WTC11 (cell line): Measurements from ENCODE around the gene SORT1. TPM values are rescaled to one million over a fixed set of nuclear protein-coding genes. Genes with fewer than 3 reads are reported as not detected.

Source experiments
- ATAC-seq: fragments of 200-7000 bp; cut with Tn5 transposase; 2 replicates; pipeline ENCODE4 v1.10.0; 2021; ENCODE audit warnings: mild to moderate bottlenecking, moderate library complexity
- CTCF ChIA-PET: fragments of 300-600 bp; sonication (Branson Sonifier 250); formaldehyde crosslinking; loops from one replicate; lab custom pipeline; 2021; ENCODE audit warnings: antibody characterized with exemption; lab: Charles Lee
- POLR2A ChIA-PET: fragments of 350-600 bp; sonication (Branson Sonifier 250); formaldehyde crosslinking; loops from one replicate; lab custom pipeline; 2021; ENCODE audit warnings: antibody characterized with exemption; lab: Charles Lee
- DNase-seq: peaks from one replicate; pipeline ENCODE4 v3.0.0; 2021; ENCODE audit warnings: low spot score
- H3K27ac Mint-ChIP-seq: 2 replicates; pipeline ENCODE4 v1.8.0; 2021; ENCODE audit warnings: mixed read lengths
- H3K27me3 Mint-ChIP-seq: 2 replicates; pipeline ENCODE4 v1.8.0; 2021; ENCODE audit warnings: low read depth, mild to moderate bottlenecking, moderate library complexity, mixed read lengths
- H3K36me3 Mint-ChIP-seq: 2 replicates; pipeline ENCODE4 v1.8.0; 2021; ENCODE audit warnings: mixed read lengths
- H3K4me1 Mint-ChIP-seq: 2 replicates; pipeline ENCODE4 v1.8.0; 2022; ENCODE audit warnings: mixed read lengths
- H3K4me3 Mint-ChIP-seq: 2 replicates; pipeline ENCODE4 v1.8.0; 2021; ENCODE audit warnings: mild to moderate bottlenecking, moderate library complexity, mixed read lengths
- H3K9me3 Mint-ChIP-seq: 2 replicates; pipeline ENCODE4 v1.8.0; 2021; ENCODE audit warnings: mixed read lengths
- CREM ChIP-seq: sonication (generic); formaldehyde crosslinking; IDR thresholded peaks from 2 replicates; pipeline ENCODE4 v1.8.1; 2022; ENCODE audit warnings: mild to moderate bottlenecking, missing genetic modification reagents, moderate library complexity
- ESRRA ChIP-seq: sonication (generic); formaldehyde crosslinking; IDR thresholded peaks from 2 replicates; pipeline ENCODE4 v1.8.1; 2022; ENCODE audit warnings: mild to moderate bottlenecking, missing genetic modification reagents, borderline replicate concordance
- FOXJ3 ChIP-seq: sonication (generic); formaldehyde crosslinking; IDR thresholded peaks from 2 replicates; pipeline ENCODE4 v1.9.0; 2021; ENCODE audit warnings: missing genetic modification reagents, mild to moderate bottlenecking, borderline replicate concordance
- FOXK1 ChIP-seq: sonication (generic); formaldehyde crosslinking; IDR thresholded peaks from 2 replicates; pipeline ENCODE4 v1.8.0; 2022; ENCODE audit warnings: mild to moderate bottlenecking, moderate library complexity, missing genetic modification reagents
- NR1H2 ChIP-seq: sonication (generic); formaldehyde crosslinking; IDR thresholded peaks from 2 replicates; pipeline ENCODE4 v1.9.0; 2021; ENCODE audit warnings: mild to moderate bottlenecking, moderate library complexity, missing genetic modification reagents
- SMAD3 ChIP-seq: sonication (generic); formaldehyde crosslinking; IDR thresholded peaks from 2 replicates; pipeline ENCODE4 v1.8.0; 2022; ENCODE audit warnings: missing genetic modification reagents, mild to moderate bottlenecking, borderline replicate concordance
- SMAD4 ChIP-seq: sonication (generic); formaldehyde crosslinking; IDR thresholded peaks from 2 replicates; pipeline ENCODE4 v1.8.0; 2022; ENCODE audit warnings: mild to moderate bottlenecking, missing genetic modification reagents
- SP1 ChIP-seq: sonication (generic); formaldehyde crosslinking; conservative IDR thresholded peaks from 2 replicates; pipeline ENCODE4 v1.8.1; 2022; ENCODE audit warnings: missing genetic modification reagents
- TEAD1 ChIP-seq: sonication (generic); formaldehyde crosslinking; IDR thresholded peaks from 2 replicates; pipeline ENCODE4 v1.8.0; 2022; ENCODE audit warnings: mild to moderate bottlenecking, missing genetic modification reagents
- TEAD4 ChIP-seq: sonication (generic); formaldehyde crosslinking; IDR thresholded peaks from 2 replicates; pipeline ENCODE4 v1.8.0; 2022; ENCODE audit warnings: mild to moderate bottlenecking, missing genetic modification reagents
- TP53 ChIP-seq: sonication (generic); formaldehyde crosslinking; IDR thresholded peaks from 2 replicates; pipeline ENCODE4 v1.8.1; 2023; ENCODE audit warnings: mild to moderate bottlenecking, missing genetic modification reagents
- ZNF121 ChIP-seq: sonication (generic); formaldehyde crosslinking; IDR thresholded peaks from 2 replicates; pipeline ENCODE4 v1.8.0; 2023; ENCODE audit warnings: missing genetic modification reagents
- ZNF138 ChIP-seq: sonication (generic); formaldehyde crosslinking; conservative IDR thresholded peaks from 2 replicates; pipeline ENCODE4 v1.8.1; 2022; ENCODE audit warnings: mild to moderate bottlenecking, moderate library complexity, missing genetic modification reagents
- ZNF219 ChIP-seq: sonication (generic); formaldehyde crosslinking; IDR thresholded peaks from 2 replicates; pipeline ENCODE4 v1.8.0; 2023; ENCODE audit warnings: missing genetic modification reagents, mild to moderate bottlenecking, borderline replicate concordance
- ZNF263 ChIP-seq: sonication (generic); formaldehyde crosslinking; IDR thresholded peaks from 2 replicates; pipeline ENCODE4 v1.8.1; 2022; ENCODE audit warnings: low read depth, mild to moderate bottlenecking, moderate library complexity, missing genetic modification reagents
- ZNF396 ChIP-seq: fragments of 250-450 bp; sonication (Bioruptor Pico); IDR thresholded peaks from 2 replicates; pipeline ENCODE4 v1.8.0; 2021; ENCODE audit warnings: mild to moderate bottlenecking, moderate library complexity, borderline replicate concordance
- ZNF423 ChIP-seq: fragments of 250-450 bp; sonication (Bioruptor Pico); IDR thresholded peaks from 2 replicates; pipeline ENCODE4 v2.1.2; 2022; ENCODE audit warnings: mild to moderate bottlenecking, moderate library complexity
- total RNA-seq: library from RNA; stranded (reverse); gene quantifications from 3 replicates; pipeline ENCODE4 v1.2.3, GENCODE V29; 2021
- TF ChIP-seq, protein P1 (sequence below): sonication (generic); formaldehyde crosslinking; IDR thresholded peaks from 2 replicates; pipeline ENCODE4 v1.8.0; 2023; ENCODE audit warnings: missing genetic modification reagents, mild to moderate bottlenecking, borderline replicate concordance
- TF ChIP-seq, protein P2 (sequence below): sonication (generic); formaldehyde crosslinking; conservative IDR thresholded peaks from 2 replicates; pipeline ENCODE4 v1.8.1; 2022; ENCODE audit warnings: mild to moderate bottlenecking, missing genetic modification reagents
- TF ChIP-seq, protein P3 (sequence below): sonication (generic); formaldehyde crosslinking; IDR thresholded peaks from 2 replicates; pipeline ENCODE4 v1.8.0; 2023; ENCODE audit warnings: mild to moderate bottlenecking, missing genetic modification reagents
- TF ChIP-seq, protein P4 (sequence below): fragments of 250-450 bp; sonication (Bioruptor Pico); IDR thresholded peaks from 2 replicates; pipeline ENCODE4 v1.8.0; 2021; ENCODE audit warnings: mild to moderate bottlenecking
- TF ChIP-seq, protein P5 (sequence below): fragments of 200-600 bp; IDR thresholded peaks from 2 replicates; pipeline ENCODE4 v1.8.0; 2022; ENCODE audit warnings: antibody characterized with exemption
- TF ChIP-seq, protein P6 (sequence below): sonication (generic); formaldehyde crosslinking; IDR thresholded peaks from 2 replicates; pipeline ENCODE4 v1.8.0; 2022; ENCODE audit warnings: mild to moderate bottlenecking, missing genetic modification reagents
- TF ChIP-seq, protein P7 (sequence below): sonication (generic); formaldehyde crosslinking; IDR thresholded peaks from 2 replicates; pipeline ENCODE4 v1.8.1; 2023; ENCODE audit warnings: mild to moderate bottlenecking, missing genetic modification reagents
- TF ChIP-seq, protein P8 (sequence below): fragments of 250-450 bp; sonication (Bioruptor Pico); IDR thresholded peaks from 2 replicates; pipeline ENCODE4 v1.9.0; 2021; ENCODE audit warnings: mild to moderate bottlenecking

The SORT1 gene
- total RNA-seq, 1 experiment from 2014 or later = 55.9 TPM

DNA sequence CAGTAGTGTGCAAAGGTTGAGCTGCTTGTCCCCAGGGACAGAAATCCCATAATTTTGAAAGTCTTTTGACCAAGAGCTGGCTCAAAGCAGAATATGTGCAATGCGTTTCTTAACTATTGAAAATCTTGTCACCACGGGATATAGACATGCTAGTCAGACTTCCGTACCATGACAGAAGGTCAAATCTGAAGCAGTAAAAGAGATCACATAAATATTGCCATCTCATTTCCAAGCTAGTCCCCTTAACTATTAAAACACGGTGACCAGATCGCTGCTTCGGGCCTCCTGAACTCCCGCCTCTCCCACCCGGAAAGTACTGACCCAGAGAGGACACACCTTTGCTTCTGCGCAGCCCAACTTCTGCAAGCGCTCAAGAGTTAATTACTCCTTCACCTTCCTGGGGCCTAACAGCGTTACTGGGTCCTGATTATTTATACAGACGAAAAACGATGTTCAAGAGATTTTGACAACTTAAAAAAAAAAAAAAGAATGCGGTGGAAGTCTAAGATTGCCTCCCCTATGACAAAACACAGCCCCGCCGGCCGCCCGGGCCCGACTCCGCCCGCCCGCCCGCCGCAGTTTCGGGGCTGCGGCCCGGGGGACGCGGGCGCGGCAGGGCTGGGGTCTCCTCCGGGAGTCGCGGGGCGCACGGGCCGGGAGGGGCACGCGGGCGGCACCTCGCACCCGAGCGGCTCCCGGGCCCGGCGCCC lies 692 bp downstream of the SORT1 start (continued):
- TF ChIP-seq, protein P1, sequence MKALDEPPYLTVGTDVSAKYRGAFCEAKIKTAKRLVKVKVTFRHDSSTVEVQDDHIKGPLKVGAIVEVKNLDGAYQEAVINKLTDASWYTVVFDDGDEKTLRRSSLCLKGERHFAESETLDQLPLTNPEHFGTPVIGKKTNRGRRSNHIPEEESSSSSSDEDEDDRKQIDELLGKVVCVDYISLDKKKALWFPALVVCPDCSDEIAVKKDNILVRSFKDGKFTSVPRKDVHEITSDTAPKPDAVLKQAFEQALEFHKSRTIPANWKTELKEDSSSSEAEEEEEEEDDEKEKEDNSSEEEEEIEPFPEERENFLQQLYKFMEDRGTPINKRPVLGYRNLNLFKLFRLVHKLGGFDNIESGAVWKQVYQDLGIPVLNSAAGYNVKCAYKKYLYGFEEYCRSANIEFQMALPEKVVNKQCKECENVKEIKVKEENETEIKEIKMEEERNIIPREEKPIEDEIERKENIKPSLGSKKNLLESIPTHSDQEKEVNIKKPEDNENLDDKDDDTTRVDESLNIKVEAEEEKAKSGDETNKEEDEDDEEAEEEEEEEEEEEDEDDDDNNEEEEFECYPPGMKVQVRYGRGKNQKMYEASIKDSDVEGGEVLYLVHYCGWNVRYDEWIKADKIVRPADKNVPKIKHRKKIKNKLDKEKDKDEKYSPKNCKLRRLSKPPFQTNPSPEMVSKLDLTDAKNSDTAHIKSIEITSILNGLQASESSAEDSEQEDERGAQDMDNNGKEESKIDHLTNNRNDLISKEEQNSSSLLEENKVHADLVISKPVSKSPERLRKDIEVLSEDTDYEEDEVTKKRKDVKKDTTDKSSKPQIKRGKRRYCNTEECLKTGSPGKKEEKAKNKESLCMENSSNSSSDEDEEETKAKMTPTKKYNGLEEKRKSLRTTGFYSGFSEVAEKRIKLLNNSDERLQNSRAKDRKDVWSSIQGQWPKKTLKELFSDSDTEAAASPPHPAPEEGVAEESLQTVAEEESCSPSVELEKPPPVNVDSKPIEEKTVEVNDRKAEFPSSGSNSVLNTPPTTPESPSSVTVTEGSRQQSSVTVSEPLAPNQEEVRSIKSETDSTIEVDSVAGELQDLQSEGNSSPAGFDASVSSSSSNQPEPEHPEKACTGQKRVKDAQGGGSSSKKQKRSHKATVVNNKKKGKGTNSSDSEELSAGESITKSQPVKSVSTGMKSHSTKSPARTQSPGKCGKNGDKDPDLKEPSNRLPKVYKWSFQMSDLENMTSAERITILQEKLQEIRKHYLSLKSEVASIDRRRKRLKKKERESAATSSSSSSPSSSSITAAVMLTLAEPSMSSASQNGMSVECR (CRISPR knock-in tag) = no peak
- TF ChIP-seq ZNF121 (CRISPR knock-in tag) = no peak
- no peak for TF ChIP-seq SP1 (CRISPR knock-in tag)
- no peak for TF ChIP-seq FOXK1
- no peak for TF ChIP-seq ZNF263 (CRISPR knock-in tag)
- no peak for TF ChIP-seq TEAD1 (CRISPR knock-in tag)
- TF ChIP-seq, protein P2, sequence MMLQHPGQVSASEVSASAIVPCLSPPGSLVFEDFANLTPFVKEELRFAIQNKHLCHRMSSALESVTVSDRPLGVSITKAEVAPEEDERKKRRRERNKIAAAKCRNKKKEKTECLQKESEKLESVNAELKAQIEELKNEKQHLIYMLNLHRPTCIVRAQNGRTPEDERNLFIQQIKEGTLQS (CRISPR knock-in tag) = no peak
- no peak for TF ChIP-seq SMAD4 (CRISPR knock-in tag)
- TF ChIP-seq, protein P3, sequence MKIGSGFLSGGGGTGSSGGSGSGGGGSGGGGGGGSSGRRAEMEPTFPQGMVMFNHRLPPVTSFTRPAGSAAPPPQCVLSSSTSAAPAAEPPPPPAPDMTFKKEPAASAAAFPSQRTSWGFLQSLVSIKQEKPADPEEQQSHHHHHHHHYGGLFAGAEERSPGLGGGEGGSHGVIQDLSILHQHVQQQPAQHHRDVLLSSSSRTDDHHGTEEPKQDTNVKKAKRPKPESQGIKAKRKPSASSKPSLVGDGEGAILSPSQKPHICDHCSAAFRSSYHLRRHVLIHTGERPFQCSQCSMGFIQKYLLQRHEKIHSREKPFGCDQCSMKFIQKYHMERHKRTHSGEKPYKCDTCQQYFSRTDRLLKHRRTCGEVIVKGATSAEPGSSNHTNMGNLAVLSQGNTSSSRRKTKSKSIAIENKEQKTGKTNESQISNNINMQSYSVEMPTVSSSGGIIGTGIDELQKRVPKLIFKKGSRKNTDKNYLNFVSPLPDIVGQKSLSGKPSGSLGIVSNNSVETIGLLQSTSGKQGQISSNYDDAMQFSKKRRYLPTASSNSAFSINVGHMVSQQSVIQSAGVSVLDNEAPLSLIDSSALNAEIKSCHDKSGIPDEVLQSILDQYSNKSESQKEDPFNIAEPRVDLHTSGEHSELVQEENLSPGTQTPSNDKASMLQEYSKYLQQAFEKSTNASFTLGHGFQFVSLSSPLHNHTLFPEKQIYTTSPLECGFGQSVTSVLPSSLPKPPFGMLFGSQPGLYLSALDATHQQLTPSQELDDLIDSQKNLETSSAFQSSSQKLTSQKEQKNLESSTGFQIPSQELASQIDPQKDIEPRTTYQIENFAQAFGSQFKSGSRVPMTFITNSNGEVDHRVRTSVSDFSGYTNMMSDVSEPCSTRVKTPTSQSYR = no peak
- no peak for TF ChIP-seq ZNF423 (CRISPR knock-in tag)
- TF ChIP-seq, protein P4, sequence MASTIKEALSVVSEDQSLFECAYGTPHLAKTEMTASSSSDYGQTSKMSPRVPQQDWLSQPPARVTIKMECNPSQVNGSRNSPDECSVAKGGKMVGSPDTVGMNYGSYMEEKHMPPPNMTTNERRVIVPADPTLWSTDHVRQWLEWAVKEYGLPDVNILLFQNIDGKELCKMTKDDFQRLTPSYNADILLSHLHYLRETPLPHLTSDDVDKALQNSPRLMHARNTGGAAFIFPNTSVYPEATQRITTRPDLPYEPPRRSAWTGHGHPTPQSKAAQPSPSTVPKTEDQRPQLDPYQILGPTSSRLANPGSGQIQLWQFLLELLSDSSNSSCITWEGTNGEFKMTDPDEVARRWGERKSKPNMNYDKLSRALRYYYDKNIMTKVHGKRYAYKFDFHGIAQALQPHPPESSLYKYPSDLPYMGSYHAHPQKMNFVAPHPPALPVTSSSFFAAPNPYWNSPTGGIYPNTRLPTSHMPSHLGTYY (CRISPR knock-in tag) = no peak
- TF ChIP-seq ZNF396 (CRISPR knock-in tag) = no peak
- no peak for TF ChIP-seq ZNF219 (CRISPR knock-in tag)
- TF ChIP-seq, protein P5, sequence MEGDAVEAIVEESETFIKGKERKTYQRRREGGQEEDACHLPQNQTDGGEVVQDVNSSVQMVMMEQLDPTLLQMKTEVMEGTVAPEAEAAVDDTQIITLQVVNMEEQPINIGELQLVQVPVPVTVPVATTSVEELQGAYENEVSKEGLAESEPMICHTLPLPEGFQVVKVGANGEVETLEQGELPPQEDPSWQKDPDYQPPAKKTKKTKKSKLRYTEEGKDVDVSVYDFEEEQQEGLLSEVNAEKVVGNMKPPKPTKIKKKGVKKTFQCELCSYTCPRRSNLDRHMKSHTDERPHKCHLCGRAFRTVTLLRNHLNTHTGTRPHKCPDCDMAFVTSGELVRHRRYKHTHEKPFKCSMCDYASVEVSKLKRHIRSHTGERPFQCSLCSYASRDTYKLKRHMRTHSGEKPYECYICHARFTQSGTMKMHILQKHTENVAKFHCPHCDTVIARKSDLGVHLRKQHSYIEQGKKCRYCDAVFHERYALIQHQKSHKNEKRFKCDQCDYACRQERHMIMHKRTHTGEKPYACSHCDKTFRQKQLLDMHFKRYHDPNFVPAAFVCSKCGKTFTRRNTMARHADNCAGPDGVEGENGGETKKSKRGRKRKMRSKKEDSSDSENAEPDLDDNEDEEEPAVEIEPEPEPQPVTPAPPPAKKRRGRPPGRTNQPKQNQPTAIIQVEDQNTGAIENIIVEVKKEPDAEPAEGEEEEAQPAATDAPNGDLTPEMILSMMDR = no peak
- TF ChIP-seq ZNF138 = no peak

DNA sequence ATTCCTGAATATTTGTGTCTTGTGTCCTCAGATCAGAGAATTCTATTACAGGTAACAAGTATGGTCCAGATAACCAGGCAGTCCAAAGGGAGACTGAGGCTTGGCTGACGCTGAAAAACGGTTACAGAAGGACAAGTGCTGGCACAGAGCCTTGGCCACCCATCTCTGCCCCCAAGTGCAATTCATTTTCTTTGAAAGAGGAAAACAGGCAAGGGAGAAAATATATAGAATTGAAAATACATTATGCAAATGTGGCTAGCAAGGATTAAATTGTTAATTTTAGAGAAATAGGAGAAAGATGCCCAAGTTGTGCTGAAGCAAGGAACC lies 1.2 kb downstream of the SORT1 start:
- no peaks in the 10 kb centered on the region for H3K9me3 Mint-ChIP-seq
- ATAC-seq (no peak), DNase-seq (no peak)
- H3K27ac Mint-ChIP-seq = peak overlapping the region; percentile 50
- CTCF ChIA-PET = interaction anchor here (1.0 to 2.8 kb wide), 4 partner anchors 13 to 136 kb away, joined by 3 to 23 read pairs (median 4); no protein-coding TSS in a partner anchor
- peak overlapping the region; percentile 95 for H3K4me3 Mint-ChIP-seq
- H3K36me3 Mint-ChIP-seq = no peaks in the 10 kb centered on the region
- H3K27me3 Mint-ChIP-seq = no peaks in the 10 kb centered on the region
- POLR2A ChIA-PET = interaction anchor here (0.5 kb wide), 1 partner anchor 21 kb away, joined by 3 read pairs; no protein-coding TSS in a partner anchor
- peaks cover 54% of the 10 kb centered on the region for H3K4me1 Mint-ChIP-seq
- TF ChIP-seq NR1H2 (no peak), FOXJ3 (CRISPR knock-in tag) (no peak), ESRRA (CRISPR knock-in tag) (no peak), SP1 (CRISPR knock-in tag) (no peak), SMAD3 (CRISPR knock-in tag) (no peak), TP53 (no peak), CREM (no peak), TEAD4 (CRISPR knock-in tag) (no peak)
- TF ChIP-seq, protein P6, sequence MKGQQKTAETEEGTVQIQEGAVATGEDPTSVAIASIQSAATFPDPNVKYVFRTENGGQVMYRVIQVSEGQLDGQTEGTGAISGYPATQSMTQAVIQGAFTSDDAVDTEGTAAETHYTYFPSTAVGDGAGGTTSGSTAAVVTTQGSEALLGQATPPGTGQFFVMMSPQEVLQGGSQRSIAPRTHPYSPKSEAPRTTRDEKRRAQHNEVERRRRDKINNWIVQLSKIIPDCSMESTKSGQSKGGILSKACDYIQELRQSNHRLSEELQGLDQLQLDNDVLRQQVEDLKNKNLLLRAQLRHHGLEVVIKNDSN (CRISPR knock-in tag) = no peak
- TF ChIP-seq, protein P7, sequence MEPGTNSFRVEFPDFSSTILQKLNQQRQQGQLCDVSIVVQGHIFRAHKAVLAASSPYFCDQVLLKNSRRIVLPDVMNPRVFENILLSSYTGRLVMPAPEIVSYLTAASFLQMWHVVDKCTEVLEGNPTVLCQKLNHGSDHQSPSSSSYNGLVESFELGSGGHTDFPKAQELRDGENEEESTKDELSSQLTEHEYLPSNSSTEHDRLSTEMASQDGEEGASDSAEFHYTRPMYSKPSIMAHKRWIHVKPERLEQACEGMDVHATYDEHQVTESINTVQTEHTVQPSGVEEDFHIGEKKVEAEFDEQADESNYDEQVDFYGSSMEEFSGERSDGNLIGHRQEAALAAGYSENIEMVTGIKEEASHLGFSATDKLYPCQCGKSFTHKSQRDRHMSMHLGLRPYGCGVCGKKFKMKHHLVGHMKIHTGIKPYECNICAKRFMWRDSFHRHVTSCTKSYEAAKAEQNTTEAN (CRISPR knock-in tag) = no peak
- TF ChIP-seq, protein P8, sequence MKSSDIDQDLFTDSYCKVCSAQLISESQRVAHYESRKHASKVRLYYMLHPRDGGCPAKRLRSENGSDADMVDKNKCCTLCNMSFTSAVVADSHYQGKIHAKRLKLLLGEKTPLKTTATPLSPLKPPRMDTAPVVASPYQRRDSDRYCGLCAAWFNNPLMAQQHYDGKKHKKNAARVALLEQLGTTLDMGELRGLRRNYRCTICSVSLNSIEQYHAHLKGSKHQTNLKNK (CRISPR knock-in tag) = no peak
